ENCODE data around the gene NCAM1. TPM values are rescaled to one million over a fixed set of nuclear protein-coding genes. Genes with fewer than 3 reads are reported as not detected.

The NCAM1 gene
- total and polyA plus RNA-seq, 9 of the 15 experiments (the other 6 are each of a cell fraction or from before 2014, with no cell fraction given) = 0.09 to 0.23 TPM; not detected in 7

GRCh38 chr11:112941104-112941503 is 20.1 kb upstream of the NCAM1 start:
- WGBS (ENCODE audit: insufficient coverage, low coverage, missing lambda C conversion rate) = 0% methylated on average over 2 of the region's 2 CpGs
- H4K20me1 ChIP-seq (replicated peaks; ENCODE audit: control insufficient read depth, insufficient read depth, low read length) = no peaks in the 10 kb centered on the region
- H3K36me3 ChIP-seq (ENCODE audit: control insufficient read depth, insufficient read depth, low read length) = no peaks in the 10 kb centered on the region
- no peak overlapping the region for H3K27ac ChIP-seq (ENCODE audit: extremely low read depth, low read depth, low read length)
- intact Hi-C loops (cut with micrococcal nuclease) = no loop called here
- CTCF ChIA-PET (ENCODE audit: low intra/inter-chr PET ratio) = no interaction called here
- BruUV-seq (replicated peaks) = no TSS peak
- H2AFZ ChIP-seq (ENCODE audit: low read depth, low read length) = no peak overlapping the region
- no peaks in the 10 kb centered on the region for H3K9me3 ChIP-seq (replicated peaks; ENCODE audit: control insufficient read depth, insufficient read depth, low read depth, low read length)
- no peak overlapping the region for H3K4me3 ChIP-seq
- no peak overlapping the region for H3K4me2 ChIP-seq (ENCODE audit: insufficient read depth, low read length)
- no peaks in the 10 kb centered on the region for H3K4me1 ChIP-seq (replicated peaks in 1 of 2; ENCODE audit: control insufficient read depth in 2 of 2, insufficient read depth in 2 of 2, low read length in 2 of 2)
- POLR2A ChIA-PET = interaction anchor here (0.6 kb wide), 1 partner anchor 20 kb away, joined by 3 read pairs; no protein-coding TSS in a partner anchor
- no peak for DNase-seq (ENCODE audit: extremely low read depth in 1 of 4, low spot score in 3 of 4)
- ATAC-seq = no peak
- no peaks in the 10 kb centered on the region for H3K79me2 ChIP-seq (ENCODE audit: control insufficient read depth, insufficient read depth, low read length)
- TF ChIP-seq CEBPG (CRISPR knock-in tag; IDR thresholded peaks at IDR 0.05) = no peak
- no peak for TF ChIP-seq CEBPG (tag; conservative IDR thresholded peaks at IDR 0.05 in 1 of 2, IDR thresholded peaks at IDR 0.05 in 1 of 2)
- TF ChIP-seq ZNF224 (CRISPR knock-in tag; IDR thresholded peaks at IDR 0.05) = no peak
- no peak for TF ChIP-seq RNF2 (IDR thresholded peaks at IDR 0.05)
- TF ChIP-seq NR4A1 (CRISPR knock-in tag; IDR thresholded peaks at IDR 0.05) = no peak
- TF ChIP-seq NR4A1 (tag; IDR thresholded peaks at IDR 0.05) = no peak
- TF ChIP-seq HMG20A (CRISPR knock-in tag; conservative IDR thresholded peaks at IDR 0.05) = no peak
- TF ChIP-seq ZNF212 (CRISPR knock-in tag; IDR thresholded peaks at IDR 0.05) = no peak
- TF ChIP-seq HNRNPH1 (optimal IDR thresholded peaks at IDR 0.05; ENCODE audit: low read depth, low read length) = no peak
- TF ChIP-seq SMAD1 (IDR thresholded peaks at IDR 0.05; ENCODE audit: low read depth, low read length, partially characterized antibody) = no peak
- TF ChIP-seq MLLT1 (IDR thresholded peaks at IDR 0.05) = no peak
- no peak for TF ChIP-seq SRSF9 (IDR thresholded peaks at IDR 0.05; ENCODE audit: borderline replicate concordance, low read depth, low read length)
- no peak for TF ChIP-seq ZNF507 (tag; conservative IDR thresholded peaks at IDR 0.05)
- TF ChIP-seq TAL1 (IDR thresholded peaks at IDR 0.05) = no peak
- no peak for TF ChIP-seq ZNF436 (CRISPR knock-in tag; IDR thresholded peaks at IDR 0.05)
- no peaks in the 10 kb centered on the region for H3K27me3 ChIP-seq (ENCODE audit: control insufficient read depth in 2 of 2, insufficient read depth in 2 of 2, low read length in 2 of 2)
- no peak overlapping the region for H3K9ac ChIP-seq (ENCODE audit: insufficient read depth in 1 of 2, low read depth in 2 of 2, low read length in 2 of 2)
- FAIRE-seq = no peak
- no peaks in the 10 kb centered on the region for H3K9me1 ChIP-seq (ENCODE audit: control insufficient read depth, insufficient read depth, low read length)
- in situ Hi-C loops (cut with MboI) = no loop called here

All from K562 (cell line).